Measurements from ENCODE around the gene SCNM1. TPM values are rescaled to one million over a fixed set of nuclear protein-coding genes. Genes with fewer than 3 reads are reported as not detected.

The SCNM1 gene
- total and polyA plus RNA-seq, 9 of the 15 experiments (the other 6 are each of a cell fraction or from before 2014, with no cell fraction given): 17.2 to 204 (median 63.0) TPM

DNA sequence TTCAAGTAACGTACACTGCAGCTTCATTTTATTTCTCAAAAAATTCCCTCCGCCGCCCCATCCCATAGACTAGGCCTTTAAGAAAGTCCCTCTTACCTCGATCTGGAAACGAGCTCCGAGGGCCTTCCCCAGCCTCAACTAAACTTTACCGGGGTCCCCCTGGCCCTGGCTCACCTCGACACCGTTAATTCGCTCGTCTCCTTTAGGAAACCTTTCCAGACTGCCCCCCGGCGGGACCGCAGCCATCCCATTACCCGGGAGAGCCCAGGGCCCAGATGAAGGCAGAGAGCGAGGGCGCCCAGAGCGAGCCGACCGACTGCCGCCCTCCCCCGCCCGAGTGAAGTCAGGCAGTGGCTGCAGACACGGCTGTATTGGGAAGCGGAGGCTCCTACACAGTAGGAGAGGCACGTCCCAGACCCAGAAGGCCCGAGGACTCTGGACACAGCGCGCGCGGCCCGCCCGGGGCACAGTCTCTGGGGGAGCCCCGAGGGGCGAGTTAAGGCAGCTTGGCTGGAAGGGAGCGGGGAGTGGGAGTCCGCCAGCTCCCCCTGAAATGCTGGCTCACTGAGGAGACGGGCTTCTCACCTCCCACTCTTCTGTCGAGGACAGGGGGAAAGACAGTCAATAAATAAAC lies 34.1 kb upstream of the SCNM1 start:
- in situ Hi-C loops (cut with MboI): no loop called here

More for the DNA sequence above, 34.1 kb upstream of the SCNM1 start:
- ATAC-seq (no peak), FAIRE-seq (no peak), DNase-seq (ENCODE audit: extremely low read depth in 1 of 4, low spot score in 3 of 4) (peak in 1 of 4 experiments; percentile 6)
- Histone ChIP-seq H4K20me1 (replicated peaks; ENCODE audit: control insufficient read depth, insufficient read depth, low read length) (no peaks in the 10 kb centered on the region), H2AFZ (ENCODE audit: low read depth, low read length) (no peak overlapping the region), H3K9ac (ENCODE audit: insufficient read depth in 1 of 2, low read depth in 2 of 2, low read length in 2 of 2) (no peak overlapping the region), H3K27me3 (ENCODE audit: control insufficient read depth in 2 of 2, insufficient read depth in 2 of 2, low read length in 2 of 2) (no peaks in the 10 kb centered on the region), H3K9me3 (replicated peaks; ENCODE audit: control insufficient read depth, insufficient read depth, low read depth, low read length) (no peaks in the 10 kb centered on the region), H3K4me1 (replicated peaks in 1 of 2; ENCODE audit: control insufficient read depth in 2 of 2, insufficient read depth in 2 of 2, low read length in 2 of 2) (peaks cover 0 to 20% of the 10 kb centered on the region in 2 experiments; a peak in 2 of 5 replicates), H3K36me3 (ENCODE audit: control insufficient read depth, insufficient read depth, low read length) (no peaks in the 10 kb centered on the region), H3K27ac (ENCODE audit: extremely low read depth, low read depth, low read length) (no peak overlapping the region), H3K9me1 (ENCODE audit: control insufficient read depth, insufficient read depth, low read length) (no peaks in the 10 kb centered on the region), H3K79me2 (ENCODE audit: control insufficient read depth, insufficient read depth, low read length) (no peaks in the 10 kb centered on the region), H3K4me2 (ENCODE audit: insufficient read depth, low read length) (no peak overlapping the region), H3K4me3 (no peak overlapping the region)
- TF ChIP-seq DMBX1 (CRISPR knock-in tag; IDR thresholded peaks at IDR 0.05; ENCODE audit: borderline replicate concordance): no peak
- no peak for TF ChIP-seq STAT5B (CRISPR knock-in tag; IDR thresholded peaks at IDR 0.05)
- TF ChIP-seq CBX3 (IDR thresholded peaks at IDR 0.05; ENCODE audit: borderline replicate concordance in 1 of 2, low read length in 2 of 2): no peak
- no peak for TF ChIP-seq HLTF (IDR thresholded peaks at IDR 0.05)
- TF ChIP-seq CREB1 (IDR thresholded peaks at IDR 0.05): no peak
- no peak for TF ChIP-seq CREB1 (CRISPR knock-in tag; IDR thresholded peaks at IDR 0.05)
- TF ChIP-seq, protein P1, sequence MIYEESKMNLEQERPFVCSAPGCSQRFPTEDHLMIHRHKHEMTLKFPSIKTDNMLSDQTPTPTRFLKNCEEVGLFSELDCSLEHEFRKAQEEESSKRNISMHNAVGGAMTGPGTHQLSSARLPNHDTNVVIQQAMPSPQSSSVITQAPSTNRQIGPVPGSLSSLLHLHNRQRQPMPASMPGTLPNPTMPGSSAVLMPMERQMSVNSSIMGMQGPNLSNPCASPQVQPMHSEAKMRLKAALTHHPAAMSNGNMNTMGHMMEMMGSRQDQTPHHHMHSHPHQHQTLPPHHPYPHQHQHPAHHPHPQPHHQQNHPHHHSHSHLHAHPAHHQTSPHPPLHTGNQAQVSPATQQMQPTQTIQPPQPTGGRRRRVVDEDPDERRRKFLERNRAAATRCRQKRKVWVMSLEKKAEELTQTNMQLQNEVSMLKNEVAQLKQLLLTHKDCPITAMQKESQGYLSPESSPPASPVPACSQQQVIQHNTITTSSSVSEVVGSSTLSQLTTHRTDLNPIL (CRISPR knock-in tag; IDR thresholded peaks at IDR 0.05): no peak
- no peak for TF ChIP-seq FOXA1 (IDR thresholded peaks at IDR 0.05; ENCODE audit: borderline replicate concordance)
- TF ChIP-seq SMC3 (conservative IDR thresholded peaks at IDR 0.05; ENCODE audit: insufficient read depth, low read depth, low read length): no peak
- no peak for TF ChIP-seq ZNF830 (CRISPR knock-in tag; IDR thresholded peaks at IDR 0.05)
- TF ChIP-seq CREBBP (IDR thresholded peaks at IDR 0.05; ENCODE audit: low read depth, low read length): no peak
- TF ChIP-seq, protein P2, sequence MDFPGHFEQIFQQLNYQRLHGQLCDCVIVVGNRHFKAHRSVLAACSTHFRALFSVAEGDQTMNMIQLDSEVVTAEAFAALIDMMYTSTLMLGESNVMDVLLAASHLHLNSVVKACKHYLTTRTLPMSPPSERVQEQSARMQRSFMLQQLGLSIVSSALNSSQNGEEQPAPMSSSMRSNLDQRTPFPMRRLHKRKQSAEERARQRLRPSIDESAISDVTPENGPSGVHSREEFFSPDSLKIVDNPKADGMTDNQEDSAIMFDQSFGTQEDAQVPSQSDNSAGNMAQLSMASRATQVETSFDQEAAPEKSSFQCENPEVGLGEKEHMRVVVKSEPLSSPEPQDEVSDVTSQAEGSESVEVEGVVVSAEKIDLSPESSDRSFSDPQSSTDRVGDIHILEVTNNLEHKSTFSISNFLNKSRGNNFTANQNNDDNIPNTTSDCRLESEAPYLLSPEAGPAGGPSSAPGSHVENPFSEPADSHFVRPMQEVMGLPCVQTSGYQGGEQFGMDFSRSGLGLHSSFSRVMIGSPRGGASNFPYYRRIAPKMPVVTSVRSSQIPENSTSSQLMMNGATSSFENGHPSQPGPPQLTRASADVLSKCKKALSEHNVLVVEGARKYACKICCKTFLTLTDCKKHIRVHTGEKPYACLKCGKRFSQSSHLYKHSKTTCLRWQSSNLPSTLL (IDR thresholded peaks at IDR 0.05): no peak
- TF ChIP-seq ZZZ3 (IDR thresholded peaks at IDR 0.05): no peak
- TF ChIP-seq PCBP2 (IDR thresholded peaks at IDR 0.05; ENCODE audit: low read depth, low read length, poor library complexity, severe bottlenecking): no peak
- TF ChIP-seq, protein P3, sequence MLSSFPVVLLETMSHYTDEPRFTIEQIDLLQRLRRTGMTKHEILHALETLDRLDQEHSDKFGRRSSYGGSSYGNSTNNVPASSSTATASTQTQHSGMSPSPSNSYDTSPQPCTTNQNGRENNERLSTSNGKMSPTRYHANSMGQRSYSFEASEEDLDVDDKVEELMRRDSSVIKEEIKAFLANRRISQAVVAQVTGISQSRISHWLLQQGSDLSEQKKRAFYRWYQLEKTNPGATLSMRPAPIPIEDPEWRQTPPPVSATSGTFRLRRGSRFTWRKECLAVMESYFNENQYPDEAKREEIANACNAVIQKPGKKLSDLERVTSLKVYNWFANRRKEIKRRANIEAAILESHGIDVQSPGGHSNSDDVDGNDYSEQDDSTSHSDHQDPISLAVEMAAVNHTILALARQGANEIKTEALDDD (IDR thresholded peaks at IDR 0.05): no peak
- no peak for TF ChIP-seq NFIC (IDR thresholded peaks at IDR 0.05)
- no peak for TF ChIP-seq CEBPG (CRISPR knock-in tag; IDR thresholded peaks at IDR 0.05)
- no peak for TF ChIP-seq CEBPG (tag; conservative IDR thresholded peaks at IDR 0.05 in 1 of 2, IDR thresholded peaks at IDR 0.05 in 1 of 2)
- no peak for TF ChIP-seq SUPT5H (IDR thresholded peaks at IDR 0.05)
- no peak for TF ChIP-seq ZKSCAN3 (CRISPR knock-in tag; IDR thresholded peaks at IDR 0.05)
- POLR2A ChIA-PET: interaction anchor here (0.7 to 1.7 kb wide), 5 partner anchors 12 to 62 kb away, joined by 3 to 6 read pairs (median 3); no protein-coding TSS in a partner anchor
- BruUV-seq (replicated peaks): no TSS peak
- 72% methylated on average over 26 of the region's 39 CpGs for WGBS (ENCODE audit: insufficient coverage, low coverage, missing lambda C conversion rate)
- CTCF ChIA-PET (ENCODE audit: low intra/inter-chr PET ratio): no interaction called here
- intact Hi-C loops (cut with micrococcal nuclease): no loop called here
